ENCODE data around the gene KCP.
A peak's percentile ranks its signal among the peaks of the same experiment; 100 is the strongest.

KCP gene

DNA sequence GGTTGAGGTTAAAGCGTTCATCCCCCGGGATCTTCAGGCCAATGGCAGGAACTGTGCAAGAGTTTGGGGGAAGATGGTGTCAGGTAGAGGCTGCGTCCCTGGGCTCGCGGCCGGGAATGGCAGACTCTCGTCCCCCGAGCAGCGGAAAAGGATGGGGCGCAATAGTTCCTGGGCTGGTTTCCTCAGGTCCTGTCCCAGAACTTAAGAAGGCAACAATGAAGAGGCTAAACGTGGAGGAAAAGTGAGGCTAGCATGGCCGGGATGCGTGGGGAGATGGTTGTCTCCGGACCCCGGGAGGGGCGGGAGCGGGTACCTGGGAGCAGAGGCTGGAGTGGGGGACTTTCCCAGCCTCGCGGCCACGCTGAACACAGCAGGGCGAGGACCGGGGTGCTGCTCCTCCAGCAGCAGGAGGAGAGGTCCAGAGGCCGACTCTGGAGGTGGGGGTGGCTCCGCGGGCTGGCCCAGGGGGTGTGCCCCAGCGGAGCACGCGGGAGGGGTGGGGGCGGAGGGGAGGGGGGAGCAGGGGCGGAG is 28.1 kb upstream of the KCP start:
- peak overlapping the region; percentile 39 for H3K4me3 ChIP-seq (ENCODE audit: low read depth, low read length)
- TF ChIP-seq, protein P1, sequence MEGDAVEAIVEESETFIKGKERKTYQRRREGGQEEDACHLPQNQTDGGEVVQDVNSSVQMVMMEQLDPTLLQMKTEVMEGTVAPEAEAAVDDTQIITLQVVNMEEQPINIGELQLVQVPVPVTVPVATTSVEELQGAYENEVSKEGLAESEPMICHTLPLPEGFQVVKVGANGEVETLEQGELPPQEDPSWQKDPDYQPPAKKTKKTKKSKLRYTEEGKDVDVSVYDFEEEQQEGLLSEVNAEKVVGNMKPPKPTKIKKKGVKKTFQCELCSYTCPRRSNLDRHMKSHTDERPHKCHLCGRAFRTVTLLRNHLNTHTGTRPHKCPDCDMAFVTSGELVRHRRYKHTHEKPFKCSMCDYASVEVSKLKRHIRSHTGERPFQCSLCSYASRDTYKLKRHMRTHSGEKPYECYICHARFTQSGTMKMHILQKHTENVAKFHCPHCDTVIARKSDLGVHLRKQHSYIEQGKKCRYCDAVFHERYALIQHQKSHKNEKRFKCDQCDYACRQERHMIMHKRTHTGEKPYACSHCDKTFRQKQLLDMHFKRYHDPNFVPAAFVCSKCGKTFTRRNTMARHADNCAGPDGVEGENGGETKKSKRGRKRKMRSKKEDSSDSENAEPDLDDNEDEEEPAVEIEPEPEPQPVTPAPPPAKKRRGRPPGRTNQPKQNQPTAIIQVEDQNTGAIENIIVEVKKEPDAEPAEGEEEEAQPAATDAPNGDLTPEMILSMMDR (IDR thresholded peaks at IDR 0.05; ENCODE audit: low read depth, low read length): no peak

DNA sequence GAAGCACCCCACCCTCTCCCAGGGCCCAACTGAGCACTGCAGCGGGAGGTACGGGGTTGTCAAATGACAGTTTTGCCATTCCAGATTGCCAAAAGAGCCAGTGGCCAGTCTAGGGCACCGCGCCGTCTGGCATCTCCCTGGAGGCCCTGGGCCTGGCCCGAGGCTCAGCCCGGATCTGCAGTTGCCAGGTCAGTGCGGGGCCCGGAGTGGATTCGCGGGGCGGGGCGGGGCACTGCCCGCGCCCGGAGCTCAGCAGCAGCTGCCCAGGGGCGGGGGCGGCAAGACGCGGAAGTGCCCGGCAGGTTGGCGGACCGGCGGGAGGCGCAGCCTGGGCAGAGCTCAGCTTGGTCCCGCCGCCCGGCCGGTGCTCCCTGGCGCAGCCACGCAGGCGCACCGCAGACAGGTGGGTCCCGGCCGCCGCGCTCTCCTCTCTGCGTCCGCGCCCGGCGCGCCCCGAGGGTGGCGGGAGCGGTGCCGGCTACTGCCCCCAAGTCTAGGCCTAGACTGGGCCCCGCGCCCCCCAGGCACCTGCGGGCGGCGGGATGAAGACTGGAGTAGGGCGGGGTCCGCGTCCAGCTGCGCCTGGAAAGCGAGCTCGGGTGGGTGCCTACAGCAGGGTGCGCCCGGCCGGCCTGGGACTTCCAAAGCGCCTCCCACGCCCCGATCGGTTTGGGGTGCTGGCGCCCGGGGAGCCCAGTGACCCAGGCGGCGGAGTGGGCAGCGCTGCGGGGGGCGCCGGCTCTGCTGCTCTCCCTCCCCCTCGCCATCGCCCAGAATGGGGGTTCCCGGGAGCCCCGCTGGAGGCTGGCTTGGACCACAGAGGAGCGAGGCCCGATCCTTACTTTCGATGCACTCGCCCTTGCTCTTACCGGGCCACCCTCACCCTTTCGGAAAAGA is 27.4 kb upstream of the KCP start, which contains the start of gene IRF5:
Gene IRF5 (plus strand): TSS at position 281 of the 897 bp plus-strand sequence. CDS start 4,155 bp downstream, outside the sequence.
- TF ChIP-seq, protein P1 (IDR thresholded peaks at IDR 0.05; ENCODE audit: low read depth, low read length): no peak
- H3K4me3 ChIP-seq (ENCODE audit: low read depth, low read length): peak within 1 kb of the TSS; percentile 39

DNA sequence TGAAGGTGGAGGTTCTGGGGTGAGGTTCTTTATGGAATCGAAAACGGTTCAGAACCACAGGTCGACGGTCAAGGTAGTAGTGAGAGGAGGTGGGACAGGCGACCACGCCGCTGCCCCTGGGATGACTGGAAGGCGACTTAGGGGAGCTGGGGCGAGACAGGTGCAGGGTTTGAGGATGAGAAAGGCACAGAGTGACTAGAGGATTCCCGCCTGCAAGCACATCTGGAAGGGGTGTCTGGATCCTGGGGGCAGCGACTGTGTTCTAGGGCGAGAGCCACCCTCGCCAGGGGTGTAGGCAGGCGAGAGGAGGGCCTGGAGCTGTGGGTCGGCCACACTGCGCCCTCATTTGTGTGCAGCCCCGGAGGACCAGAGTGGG is 26.8 kb upstream of the KCP start:
- TF ChIP-seq, protein P1 (IDR thresholded peaks at IDR 0.05; ENCODE audit: low read depth, low read length): no peak
- H3K4me3 ChIP-seq (ENCODE audit: low read depth, low read length): no peak overlapping the region

DNA sequence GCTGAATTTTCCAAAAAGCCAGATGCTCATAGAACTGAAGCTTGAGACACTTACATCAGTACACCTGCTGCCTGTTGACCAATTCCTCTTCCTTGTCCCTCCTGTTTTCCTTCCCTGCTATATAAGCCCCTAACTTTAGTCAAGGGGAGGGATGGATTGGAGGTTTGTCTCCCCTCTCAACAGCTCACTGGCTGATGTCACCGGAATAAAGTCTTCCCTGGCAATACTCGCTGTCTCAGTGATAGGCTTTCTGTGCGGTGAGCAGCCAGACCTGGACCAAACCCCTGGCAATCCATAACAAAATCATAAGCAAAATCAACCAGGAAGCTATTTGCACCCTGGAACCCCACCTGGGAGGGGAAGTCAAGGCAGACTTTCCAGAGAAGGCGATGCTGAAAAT is 26.3 kb upstream of the KCP start:
- no peak overlapping the region for H3K4me3 ChIP-seq (ENCODE audit: low read depth, low read length)
- TF ChIP-seq, protein P1 (IDR thresholded peaks at IDR 0.05; ENCODE audit: low read depth, low read length): no peak

GRCh38 chr7:128935342-128935730 is 24.8 kb upstream of the KCP start:
- TF ChIP-seq, protein P1 (IDR thresholded peaks at IDR 0.05; ENCODE audit: low read depth, low read length): no peak

DNA sequence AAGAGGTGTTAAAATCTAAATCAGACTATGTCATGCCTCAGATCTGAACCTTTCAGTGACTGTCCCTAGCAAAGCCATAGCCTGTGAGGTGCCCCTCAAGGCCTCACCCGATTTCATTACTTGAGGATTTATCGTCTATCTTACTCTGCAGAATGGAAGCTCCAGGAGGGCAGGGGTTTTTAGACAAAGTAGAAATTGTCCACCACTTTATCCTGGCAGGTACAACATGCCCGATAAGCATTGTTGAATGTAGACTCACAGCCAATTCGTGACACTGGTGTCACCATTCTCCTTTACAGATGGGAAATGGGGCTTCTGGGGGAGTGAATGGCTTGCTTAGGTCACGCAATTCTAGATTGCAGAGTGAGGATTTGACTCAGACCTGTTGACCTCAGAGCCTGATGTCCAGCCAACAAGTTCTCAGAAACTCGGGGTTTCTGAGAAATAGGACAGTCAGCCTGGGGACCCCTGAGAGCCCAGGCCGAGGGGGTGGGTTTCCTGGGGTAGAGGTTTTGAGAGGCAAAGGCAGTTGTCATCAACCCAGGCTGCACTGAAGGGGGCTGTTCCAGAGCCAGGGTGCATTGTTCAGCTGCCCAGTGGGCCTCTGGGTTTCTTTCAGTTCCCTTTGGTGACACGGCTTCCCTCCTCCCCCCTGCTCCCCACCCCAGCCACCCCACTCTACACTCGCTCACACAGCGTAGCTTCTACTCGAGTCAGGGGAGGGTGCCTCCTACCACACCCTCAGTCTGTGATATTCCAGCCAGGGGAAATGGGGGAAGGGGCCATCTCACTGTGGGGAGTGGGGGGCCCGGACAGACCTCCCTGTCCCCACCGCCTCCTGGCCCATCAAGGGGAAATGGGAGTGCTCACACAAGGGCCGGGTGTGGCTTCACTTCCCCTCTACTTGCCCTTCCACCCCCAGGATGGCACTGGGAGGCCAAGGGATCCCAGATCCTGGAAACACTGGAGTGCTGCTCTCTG is 24.1 kb upstream of the KCP start:
- TF ChIP-seq, protein P1 (IDR thresholded peaks at IDR 0.05; ENCODE audit: low read depth, low read length): no peak
- H3K4me3 ChIP-seq (ENCODE audit: low read depth, low read length): no peak overlapping the region

More at GRCh38 chr7:128935342-128935730, 24.8 kb upstream of the KCP start:
- H3K4me3 ChIP-seq (ENCODE audit: low read depth, low read length): no peak overlapping the region
